HEK293 (cell line): Measurements from ENCODE around the gene FAM240B.
A peak's percentile ranks its signal among the peaks of the same experiment; 100 is the strongest.

Experiments used
- CTCF ChIA-PET: fragments of 350-600 bp; formaldehyde crosslinking; extraction: SDS; loops from one replicate; lab custom pipeline; 2021; ENCODE audit warnings: antibody characterized with exemption; lab: Yijun Ruan, JAX
- POLR2A ChIA-PET: fragments of 300-600 bp; formaldehyde crosslinking; extraction: SDS; loops from one replicate; lab custom pipeline; 2020; ENCODE audit warnings: antibody characterized with exemption, inconsistent platforms; lab: Yijun Ruan, JAX
- H3K27ac ChIP-seq: fragments of 200-500 bp; sonication (Bioruptor generic); 2 replicates; pipeline ENCODE4 v1.5.1; 2014; ENCODE audit warnings: low read depth, low read length, control low read depth, inconsistent platforms; ENCODE audit errors: extremely low read depth
- H3K36me3 ChIP-seq, 2 experiments: fragments of 200-500 bp in 1 of 2; sonication (Bioruptor generic) in 1 of 2; 1 replicate in 1 of 2; 2 replicates in 1 of 2; pipeline ENCODE4 v1.5.1; 2014 to 2017; ENCODE audit warnings: inconsistent platforms in 2 of 2, low read length in 2 of 2; ENCODE audit not compliant: control insufficient read depth in 2 of 2, insufficient read depth in 1 of 2
- H3K4me1 ChIP-seq: fragments of 200-500 bp; sonication (Bioruptor generic); 2 replicates; pipeline ENCODE4 v1.5.1; 2014; ENCODE audit warnings: mild to moderate bottlenecking, low read length, inconsistent platforms; ENCODE audit not compliant: control insufficient read depth, insufficient read depth
- H3K4me3 ChIP-seq: 2 replicates; pipeline ENCODE4 v1.5.1; 2011; ENCODE audit warnings: low read depth, mild to moderate bottlenecking, control low read depth, low read length, moderate library complexity
- H3K9me3 ChIP-seq: fragments of 200-500 bp; sonication (Bioruptor generic); 2 replicates; pipeline ENCODE4 v1.5.1; 2014; ENCODE audit warnings: low read depth, low read length, inconsistent platforms; ENCODE audit not compliant: control insufficient read depth, insufficient read depth
- KLF8 ChIP-seq: fragments of 450-650 bp; formaldehyde crosslinking; IDR thresholded peaks from 2 replicates; pipeline ENCODE4 v1.5.1; 2016; ENCODE audit warnings: missing biosample characterization, missing genetic modification characterization
- OSR2 ChIP-seq: fragments of 450-650 bp; formaldehyde crosslinking; IDR thresholded peaks from 2 replicates; pipeline ENCODE4 v1.5.1; 2016; ENCODE audit warnings: missing biosample characterization, missing genetic modification characterization
- SCRT2 ChIP-seq: fragments of 450-650 bp; formaldehyde crosslinking; IDR thresholded peaks from 2 replicates; pipeline ENCODE4 v1.5.1; 2016; ENCODE audit warnings: missing biosample characterization, missing genetic modification characterization
- ZBTB20 ChIP-seq: fragments of 450-650 bp; formaldehyde crosslinking; IDR thresholded peaks from 2 replicates; pipeline ENCODE4 v1.5.1; 2016; ENCODE audit warnings: missing biosample characterization, missing genetic modification characterization
- ZFP41 ChIP-seq: fragments of 450-650 bp; formaldehyde crosslinking; IDR thresholded peaks from 2 replicates; pipeline ENCODE4 v1.5.1; 2016; ENCODE audit warnings: missing biosample characterization, missing genetic modification characterization, borderline replicate concordance
- ZNF16 ChIP-seq: fragments of 450-650 bp; formaldehyde crosslinking; IDR thresholded peaks from 2 replicates; pipeline ENCODE4 v1.5.1; 2016; ENCODE audit warnings: low read depth, missing biosample characterization, missing genetic modification characterization
- ZNF19 ChIP-seq: fragments of 450-650 bp; formaldehyde crosslinking; IDR thresholded peaks from 2 replicates; pipeline ENCODE4; 2016; ENCODE audit warnings: missing biosample characterization, missing genetic modification characterization, low read depth
- ZNF211 ChIP-seq: fragments of 450-650 bp; formaldehyde crosslinking; IDR thresholded peaks from 2 replicates; pipeline ENCODE4 v1.5.1; 2016; ENCODE audit warnings: low read depth, missing biosample characterization, missing genetic modification characterization
- ZNF223 ChIP-seq: fragments of 450-650 bp; formaldehyde crosslinking; IDR thresholded peaks from 2 replicates; pipeline ENCODE4 v1.5.1; 2016; ENCODE audit warnings: missing biosample characterization, missing genetic modification characterization
- ZNF544 ChIP-seq: fragments of 450-650 bp; formaldehyde crosslinking; IDR thresholded peaks from 2 replicates; pipeline ENCODE4 v1.5.0; 2017; ENCODE audit warnings: missing biosample characterization, missing genetic modification characterization
- ZNF555 ChIP-seq: fragments of 450-650 bp; formaldehyde crosslinking; conservative IDR thresholded peaks from 2 replicates; pipeline ENCODE4 v1.5.1; 2017; ENCODE audit warnings: missing biosample characterization, mild to moderate bottlenecking, missing genetic modification characterization, inconsistent platforms
- ZNF561 ChIP-seq: fragments of 450-650 bp; IDR thresholded peaks from 2 replicates; pipeline ENCODE4 v1.5.1; 2018; ENCODE audit warnings: missing biosample characterization, missing genetic modification characterization, borderline replicate concordance
- ZNF585B ChIP-seq: fragments of 450-650 bp; formaldehyde crosslinking; IDR thresholded peaks from 2 replicates; pipeline ENCODE4 v1.5.1; 2016; ENCODE audit warnings: missing biosample characterization, missing genetic modification characterization
- ZNF626 ChIP-seq: fragments of 450-650 bp; sonication (Bioruptor Pico); formaldehyde crosslinking; IDR thresholded peaks from 2 replicates; pipeline ENCODE4 v1.5.1; 2018; ENCODE audit warnings: missing biosample characterization, missing genetic modification characterization, inconsistent platforms
- ZNF654 ChIP-seq: fragments of 450-650 bp; formaldehyde crosslinking; IDR thresholded peaks from 2 replicates; pipeline ENCODE4 v1.5.1; 2016; ENCODE audit warnings: low read depth, missing biosample characterization, missing genetic modification characterization
- ZNF660 ChIP-seq: fragments of 450-650 bp; IDR thresholded peaks from 2 replicates; pipeline ENCODE4 v1.5.1; 2018; ENCODE audit warnings: missing biosample characterization, mild to moderate bottlenecking, missing genetic modification characterization
- ZNF664 ChIP-seq: fragments of 450-650 bp; formaldehyde crosslinking; IDR thresholded peaks from 2 replicates; pipeline ENCODE4 v1.5.1; 2016; ENCODE audit warnings: missing biosample characterization, missing genetic modification characterization
- ZNF707 ChIP-seq: fragments of 450-650 bp; formaldehyde crosslinking; IDR thresholded peaks from 2 replicates; pipeline ENCODE4 v1.5.1; 2016; ENCODE audit warnings: missing biosample characterization, missing genetic modification characterization
- ZNF792 ChIP-seq: fragments of 450-650 bp; formaldehyde crosslinking; IDR thresholded peaks from 2 replicates; pipeline ENCODE4 v1.5.1; 2016; ENCODE audit warnings: missing biosample characterization, missing genetic modification characterization
- TF ChIP-seq, protein P1 (sequence below): fragments of 450-650 bp; formaldehyde crosslinking; IDR thresholded peaks from 2 replicates; pipeline ENCODE4 v1.5.1; 2017; ENCODE audit warnings: missing biosample characterization, missing genetic modification characterization
- TF ChIP-seq, protein P2 (sequence below): fragments of 450-650 bp; formaldehyde crosslinking; IDR thresholded peaks from 2 replicates; pipeline ENCODE4 v1.5.1; 2017; ENCODE audit warnings: missing biosample characterization, missing genetic modification characterization
- TF ChIP-seq, protein P3 (sequence below): fragments of 450-650 bp; formaldehyde crosslinking; IDR thresholded peaks from 2 replicates; pipeline ENCODE4 v1.5.1; 2016; ENCODE audit warnings: missing biosample characterization, missing genetic modification characterization

FAM240B gene

DNA sequence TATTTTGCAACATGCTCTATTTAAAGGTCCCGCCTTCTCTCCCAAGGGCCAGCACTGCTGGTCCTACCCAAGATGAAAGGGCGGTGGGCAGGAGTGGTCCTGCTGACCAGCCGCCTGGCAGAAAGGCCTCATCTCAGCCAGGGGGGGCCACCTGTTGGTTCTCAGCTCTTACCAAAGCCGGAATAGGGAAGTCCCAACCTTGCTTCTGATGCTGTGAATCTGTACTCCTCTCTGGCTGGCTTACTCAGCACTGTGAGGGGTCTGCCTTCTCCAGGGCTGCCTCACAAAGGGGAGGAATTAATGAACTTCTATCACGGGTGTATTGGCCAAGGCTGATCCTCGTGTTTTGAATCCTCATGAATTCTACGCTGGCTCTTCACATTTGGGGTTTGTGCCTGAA is 13.6 kb upstream of the FAM240B start:
- H3K4me3 ChIP-seq: no peak overlapping the region
- no peaks in the 10 kb centered on the region for H3K4me1 ChIP-seq
- ChIA-PET CTCF (interaction anchor here (1.3 kb wide), 1 partner anchor 59 kb away, joined by 3 read pairs; no protein-coding TSS in a partner anchor), POLR2A (no interaction called here)
- no peak for TF ChIP-seq ZNF585B (tag by site-specific recombination)
- peak; percentile 39; the same call in 1 of the 2 replicates for TF ChIP-seq SCRT2
- no peaks in the 10 kb centered on the region for H3K36me3 ChIP-seq
- no peak overlapping the region for H3K27ac ChIP-seq
- H3K9me3 ChIP-seq: no peaks in the 10 kb centered on the region

DNA sequence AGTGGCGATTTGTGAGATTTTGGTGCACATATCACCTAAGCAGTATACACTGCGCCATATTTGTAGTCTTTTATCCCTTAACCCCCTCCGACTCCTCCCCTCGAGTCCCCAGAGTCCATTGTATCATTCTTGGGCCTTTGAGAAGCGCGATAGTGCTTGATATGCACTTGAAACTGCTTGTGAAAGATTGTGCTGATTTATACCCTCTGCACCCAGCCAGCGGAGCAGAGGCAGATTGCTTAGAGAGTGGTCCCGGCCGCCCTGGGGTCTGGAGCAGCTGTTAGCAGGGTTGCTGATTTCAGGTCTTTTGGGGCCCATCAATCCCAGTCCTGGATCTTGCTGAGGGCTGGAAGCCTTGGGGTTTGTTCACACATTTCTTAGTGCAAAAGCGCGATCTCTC is 13.0 kb upstream of the FAM240B start:
- Histone ChIP-seq H3K9me3 (no peaks in the 10 kb centered on the region), H3K27ac (no peak overlapping the region), H3K36me3 (no peaks in the 10 kb centered on the region), H3K4me1 (no peaks in the 10 kb centered on the region), H3K4me3 (no peak overlapping the region)
- ChIA-PET CTCF (interaction anchor here (1.3 kb wide), 1 partner anchor 59 kb away, joined by 3 read pairs; no protein-coding TSS in a partner anchor), POLR2A (no interaction called here)
- TF ChIP-seq ZNF19 (no peak), ZBTB20 (tag by site-specific recombination) (no peak), OSR2 (tag by site-specific recombination) (no peak), ZNF660 (tag by site-specific recombination) (no peak), KLF8 (tag by site-specific recombination) (no peak), ZNF211 (no peak), ZFP41 (tag by site-specific recombination) (no peak), ZNF792 (no peak), ZNF707 (tag by site-specific recombination) (no peak), ZNF555 (tag by site-specific recombination) (no peak), ZNF664 (tag by site-specific recombination) (no peak), ZNF223 (no peak)
- TF ChIP-seq, protein P1, sequence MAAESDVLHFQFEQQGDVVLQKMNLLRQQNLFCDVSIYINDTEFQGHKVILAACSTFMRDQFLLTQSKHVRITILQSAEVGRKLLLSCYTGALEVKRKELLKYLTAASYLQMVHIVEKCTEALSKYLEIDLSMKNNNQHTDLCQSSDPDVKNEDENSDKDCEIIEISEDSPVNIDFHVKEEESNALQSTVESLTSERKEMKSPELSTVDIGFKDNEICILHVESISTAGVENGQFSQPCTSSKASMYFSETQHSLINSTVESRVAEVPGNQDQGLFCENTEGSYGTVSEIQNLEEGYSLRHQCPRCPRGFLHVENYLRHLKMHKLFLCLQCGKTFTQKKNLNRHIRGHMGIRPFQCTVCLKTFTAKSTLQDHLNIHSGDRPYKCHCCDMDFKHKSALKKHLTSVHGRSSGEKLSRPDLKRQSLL (tag by site-specific recombination): no peak
- TF ChIP-seq, protein P2, sequence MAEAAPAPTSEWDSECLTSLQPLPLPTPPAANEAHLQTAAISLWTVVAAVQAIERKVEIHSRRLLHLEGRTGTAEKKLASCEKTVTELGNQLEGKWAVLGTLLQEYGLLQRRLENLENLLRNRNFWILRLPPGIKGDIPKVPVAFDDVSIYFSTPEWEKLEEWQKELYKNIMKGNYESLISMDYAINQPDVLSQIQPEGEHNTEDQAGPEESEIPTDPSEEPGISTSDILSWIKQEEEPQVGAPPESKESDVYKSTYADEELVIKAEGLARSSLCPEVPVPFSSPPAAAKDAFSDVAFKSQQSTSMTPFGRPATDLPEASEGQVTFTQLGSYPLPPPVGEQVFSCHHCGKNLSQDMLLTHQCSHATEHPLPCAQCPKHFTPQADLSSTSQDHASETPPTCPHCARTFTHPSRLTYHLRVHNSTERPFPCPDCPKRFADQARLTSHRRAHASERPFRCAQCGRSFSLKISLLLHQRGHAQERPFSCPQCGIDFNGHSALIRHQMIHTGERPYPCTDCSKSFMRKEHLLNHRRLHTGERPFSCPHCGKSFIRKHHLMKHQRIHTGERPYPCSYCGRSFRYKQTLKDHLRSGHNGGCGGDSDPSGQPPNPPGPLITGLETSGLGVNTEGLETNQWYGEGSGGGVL (tag by site-specific recombination): no peak

DNA sequence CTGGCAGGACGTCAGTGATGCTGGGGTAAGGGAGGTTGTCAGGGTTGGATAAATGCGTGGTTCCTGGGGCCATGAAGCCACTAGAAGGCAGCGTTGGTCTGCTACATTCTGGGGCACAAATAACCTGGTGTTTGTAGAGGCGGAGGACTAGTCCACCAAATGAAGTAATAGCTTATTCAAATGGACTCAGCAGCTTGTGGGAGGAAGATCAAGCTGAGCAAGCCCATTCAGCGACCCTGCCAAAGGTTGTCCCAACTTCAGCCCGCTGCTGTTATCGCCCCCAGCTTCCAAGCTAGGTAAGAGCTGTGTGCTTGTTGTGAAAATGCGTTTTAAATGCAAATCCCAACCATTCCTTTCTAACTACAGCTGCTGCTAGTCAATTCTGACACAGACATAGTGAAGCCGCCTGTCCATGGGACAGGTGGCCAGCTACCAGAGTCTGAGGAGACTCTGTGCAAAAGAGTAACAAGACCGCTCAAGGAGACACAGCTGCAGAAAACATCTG is 7.6 kb upstream of the FAM240B start:
- H3K36me3 ChIP-seq: no peaks in the 10 kb centered on the region
- ChIA-PET POLR2A (no interaction called here), CTCF (interaction anchor here (0.6 to 1.2 kb wide), 4 partner anchors 21 to 303 kb away, joined by 4 to 8 read pairs (median 5); no protein-coding TSS in a partner anchor)
- no peak overlapping the region for H3K27ac ChIP-seq
- TF ChIP-seq, protein P3, sequence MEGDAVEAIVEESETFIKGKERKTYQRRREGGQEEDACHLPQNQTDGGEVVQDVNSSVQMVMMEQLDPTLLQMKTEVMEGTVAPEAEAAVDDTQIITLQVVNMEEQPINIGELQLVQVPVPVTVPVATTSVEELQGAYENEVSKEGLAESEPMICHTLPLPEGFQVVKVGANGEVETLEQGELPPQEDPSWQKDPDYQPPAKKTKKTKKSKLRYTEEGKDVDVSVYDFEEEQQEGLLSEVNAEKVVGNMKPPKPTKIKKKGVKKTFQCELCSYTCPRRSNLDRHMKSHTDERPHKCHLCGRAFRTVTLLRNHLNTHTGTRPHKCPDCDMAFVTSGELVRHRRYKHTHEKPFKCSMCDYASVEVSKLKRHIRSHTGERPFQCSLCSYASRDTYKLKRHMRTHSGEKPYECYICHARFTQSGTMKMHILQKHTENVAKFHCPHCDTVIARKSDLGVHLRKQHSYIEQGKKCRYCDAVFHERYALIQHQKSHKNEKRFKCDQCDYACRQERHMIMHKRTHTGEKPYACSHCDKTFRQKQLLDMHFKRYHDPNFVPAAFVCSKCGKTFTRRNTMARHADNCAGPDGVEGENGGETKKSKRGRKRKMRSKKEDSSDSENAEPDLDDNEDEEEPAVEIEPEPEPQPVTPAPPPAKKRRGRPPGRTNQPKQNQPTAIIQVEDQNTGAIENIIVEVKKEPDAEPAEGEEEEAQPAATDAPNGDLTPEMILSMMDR (tag by site-specific recombination): 0 out of 2 replicates have a peak, but pooled peaks have one; percentile 21
- TF ChIP-seq ZFP41 (tag by site-specific recombination): no peak
- TF ChIP-seq ZNF544 (tag by site-specific recombination): no peak
- TF ChIP-seq ZNF626 (tag by site-specific recombination): no peak
- peak; percentile 51 for TF ChIP-seq ZNF654
- no peak for TF ChIP-seq ZNF16 (tag by site-specific recombination)
- no peak for TF ChIP-seq ZNF561 (tag by site-specific recombination)
- no peak overlapping the region for H3K4me3 ChIP-seq
- H3K9me3 ChIP-seq: no peaks in the 10 kb centered on the region
- no peaks in the 10 kb centered on the region for H3K4me1 ChIP-seq
